Loucy (cell line): ENCODE measurements around the gene SASH3.
A peak's percentile ranks its signal among the peaks of the same experiment; 100 is the strongest.

ENCODE experiments used
- H2AFZ ChIP-seq: fragments of 200-600 bp; sonication (generic); 2 replicates; pipeline ENCODE4 v1.6.0; 2016; ENCODE audit warnings: antibody characterized with exemption, mild to moderate bottlenecking, low read length, moderate library complexity
- H3F3A ChIP-seq: fragments of 200-600 bp; 2 replicates; pipeline ENCODE4 v1.6.0; 2016; ENCODE audit warnings: antibody characterized with exemption, low read depth, mild to moderate bottlenecking
- H3K27me3 ChIP-seq: fragments of 200-600 bp; sonication (generic); 2 replicates; pipeline ENCODE4 v1.6.1; 2014; ENCODE audit warnings: low read length, mild to moderate bottlenecking; ENCODE audit not compliant: insufficient read depth, poor library complexity, severe bottlenecking
- H3K36me3 ChIP-seq: fragments of 200-600 bp; sonication (generic); 2 replicates; pipeline ENCODE4 v1.6.1; 2016; ENCODE audit warnings: low read length; ENCODE audit not compliant: insufficient read depth
- H3K4me1 ChIP-seq: fragments of 200-600 bp; sonication (generic); 2 replicates; pipeline ENCODE4 v1.5.1; 2014; ENCODE audit warnings: low read length, mild to moderate bottlenecking; ENCODE audit not compliant: insufficient read depth, poor library complexity, severe bottlenecking
- H3K4me2 ChIP-seq: fragments of 200-600 bp; sonication (generic); 2 replicates; pipeline ENCODE4 v1.6.0; 2014; ENCODE audit warnings: antibody characterized with exemption, low read length, low read depth, mild to moderate bottlenecking; ENCODE audit not compliant: poor library complexity, severe bottlenecking
- H3K4me3 ChIP-seq: fragments of 200-600 bp; sonication (generic); 2 replicates; pipeline ENCODE4 v1.5.1; 2014; ENCODE audit warnings: low read length, mild to moderate bottlenecking, mixed read lengths; ENCODE audit not compliant: poor library complexity, severe bottlenecking
- H3K79me2 ChIP-seq: fragments of 200-600 bp; sonication (generic); 2 replicates; pipeline ENCODE4 v1.6.1; 2014; ENCODE audit warnings: low read length; ENCODE audit not compliant: insufficient read depth
- H3K9ac ChIP-seq: fragments of 200-600 bp; sonication (generic); 2 replicates; pipeline ENCODE4 v1.6.0; 2014; ENCODE audit warnings: mild to moderate bottlenecking, low read depth, low read length, moderate library complexity; ENCODE audit not compliant: poor library complexity, severe bottlenecking
- H3K9me2 ChIP-seq: fragments of 200-600 bp; sonication (generic); replicated peaks from 2 replicates; pipeline ENCODE4 v1.6.1; 2016; ENCODE audit warnings: low read depth, low read length, mixed read lengths
- H3K9me3 ChIP-seq: fragments of 200-600 bp; sonication (generic); 2 replicates; pipeline ENCODE4 v1.6.1; 2014; ENCODE audit warnings: mild to moderate bottlenecking, antibody characterized with exemption, low read length, low read depth; ENCODE audit not compliant: insufficient read depth
- H4K20me1 ChIP-seq: fragments of 200-600 bp; sonication (generic); 2 replicates; pipeline ENCODE4 v1.6.0; 2014; ENCODE audit warnings: antibody characterized with exemption, low read length, mild to moderate bottlenecking; ENCODE audit not compliant: insufficient read depth, poor library complexity, severe bottlenecking
- CTCF ChIP-seq: fragments of 200-600 bp; sonication (generic); conservative IDR thresholded peaks from 2 replicates; pipeline ENCODE4 v1.5.1; 2014; ENCODE audit warnings: mild to moderate bottlenecking, antibody characterized with exemption, low read length
- EZH2phosphoT487 ChIP-seq: fragments of 200-600 bp; IDR thresholded peaks from 2 replicates; pipeline ENCODE4 v1.6.1; 2018; ENCODE audit warnings: antibody characterized with exemption, mild to moderate bottlenecking, moderate library complexity, borderline replicate concordance

The SASH3 gene

GRCh38 chrX:129761596-129761995 is 18.2 kb upstream of the SASH3 start:
- no peak overlapping the region for H3K4me3 ChIP-seq
- H3K4me1 ChIP-seq: peaks cover 50% of the 10 kb centered on the region
- H3F3A ChIP-seq: no peaks in the 10 kb centered on the region
- TF ChIP-seq EZH2phosphoT487 (no peak), CTCF (no peak)
- no peak overlapping the region for H2AFZ ChIP-seq
- H3K9ac ChIP-seq: no peak overlapping the region
- no peaks in the 10 kb centered on the region for H3K36me3 ChIP-seq
- no peaks in the 10 kb centered on the region for H3K9me2 ChIP-seq
- no peaks in the 10 kb centered on the region for H3K79me2 ChIP-seq
- H3K27me3 ChIP-seq: no peaks in the 10 kb centered on the region
- H3K9me3 ChIP-seq: no peaks in the 10 kb centered on the region
- H4K20me1 ChIP-seq: no peaks in the 10 kb centered on the region
- H3K4me2 ChIP-seq: no peak overlapping the region

- H3K9me2 ChIP-seq: no peaks in the 10 kb centered on the region
- H3K36me3 ChIP-seq: no peaks in the 10 kb centered on the region
- H3K27me3 ChIP-seq: no peaks in the 10 kb centered on the region
- H4K20me1 ChIP-seq: no peaks in the 10 kb centered on the region
- H3K4me1 ChIP-seq: peaks cover 57% of the 10 kb centered on the region
- peaks cover 2% of the 10 kb centered on the region; the same call in 1 of the 2 replicates for H3K79me2 ChIP-seq
- no peak overlapping the region for H3K4me3 ChIP-seq
- TF ChIP-seq EZH2phosphoT487: no peak
- no peak for TF ChIP-seq CTCF
- no peaks in the 10 kb centered on the region for H3F3A ChIP-seq
- H3K4me2 ChIP-seq: no peak overlapping the region
- peak overlapping the region; percentile 17 for H3K9ac ChIP-seq
- H2AFZ ChIP-seq: no peak overlapping the region
- H3K9me3 ChIP-seq: no peaks in the 10 kb centered on the region
These were observed 17.3 kb upstream of the SASH3 start for GRCh38 chrX:129762448-129762847.

GRCh38 chrX:129763666-129764065 is 16.1 kb upstream of the SASH3 start:
- Histone ChIP-seq H3K9ac (no peak overlapping the region), H4K20me1 (no peaks in the 10 kb centered on the region), H3K4me2 (no peak overlapping the region), H3K9me2 (no peaks in the 10 kb centered on the region), H3K4me3 (no peak overlapping the region), H3K4me1 (peaks cover 60% of the 10 kb centered on the region), H3K79me2 (peaks cover 13% of the 10 kb centered on the region; the same call in 1 of the 2 replicates), H3K9me3 (no peaks in the 10 kb centered on the region), H3F3A (0 out of 2 replicates have a peak, but pooled peaks cover under 1% of the 10 kb centered on the region), H3K36me3 (no peaks in the 10 kb centered on the region), H3K27me3 (no peaks in the 10 kb centered on the region), H2AFZ (no peak overlapping the region)
- TF ChIP-seq CTCF (no peak), EZH2phosphoT487 (no peak)
